ENCODE measurements around the gene SHH.

DNA sequence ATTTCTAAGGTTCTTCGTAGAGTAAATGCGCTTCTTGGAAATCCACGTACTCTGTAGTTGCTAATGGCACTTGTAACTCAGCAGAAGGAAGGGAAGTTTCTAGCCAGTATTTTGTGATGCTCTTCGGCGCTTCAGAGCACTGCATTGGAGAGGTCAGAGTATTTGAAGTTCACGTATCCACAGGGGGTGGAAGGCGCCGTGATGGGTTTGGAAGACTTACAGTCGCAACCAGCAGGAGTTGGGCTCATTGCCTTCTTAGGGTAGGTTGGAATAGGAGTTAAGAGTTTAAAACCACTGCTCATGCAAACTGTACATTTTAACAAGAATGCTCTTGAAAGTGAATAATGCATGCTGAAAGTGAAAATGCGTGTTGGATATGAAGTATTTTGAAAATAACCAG, 49.1 kb downstream of the SHH start:
- TF ChIP-seq, protein P1, sequence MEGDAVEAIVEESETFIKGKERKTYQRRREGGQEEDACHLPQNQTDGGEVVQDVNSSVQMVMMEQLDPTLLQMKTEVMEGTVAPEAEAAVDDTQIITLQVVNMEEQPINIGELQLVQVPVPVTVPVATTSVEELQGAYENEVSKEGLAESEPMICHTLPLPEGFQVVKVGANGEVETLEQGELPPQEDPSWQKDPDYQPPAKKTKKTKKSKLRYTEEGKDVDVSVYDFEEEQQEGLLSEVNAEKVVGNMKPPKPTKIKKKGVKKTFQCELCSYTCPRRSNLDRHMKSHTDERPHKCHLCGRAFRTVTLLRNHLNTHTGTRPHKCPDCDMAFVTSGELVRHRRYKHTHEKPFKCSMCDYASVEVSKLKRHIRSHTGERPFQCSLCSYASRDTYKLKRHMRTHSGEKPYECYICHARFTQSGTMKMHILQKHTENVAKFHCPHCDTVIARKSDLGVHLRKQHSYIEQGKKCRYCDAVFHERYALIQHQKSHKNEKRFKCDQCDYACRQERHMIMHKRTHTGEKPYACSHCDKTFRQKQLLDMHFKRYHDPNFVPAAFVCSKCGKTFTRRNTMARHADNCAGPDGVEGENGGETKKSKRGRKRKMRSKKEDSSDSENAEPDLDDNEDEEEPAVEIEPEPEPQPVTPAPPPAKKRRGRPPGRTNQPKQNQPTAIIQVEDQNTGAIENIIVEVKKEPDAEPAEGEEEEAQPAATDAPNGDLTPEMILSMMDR (optimal IDR thresholded peaks at IDR 0.05 in 1 of 3, IDR thresholded peaks at IDR 0.05 in 1 of 3, conservative IDR thresholded peaks at IDR 0.05 in 1 of 3; ENCODE audit: extremely low read depth in 1 of 3, insufficient read depth in 2 of 3, low read length in 3 of 3) = no peak
- TF ChIP-seq EZH2 (IDR thresholded peaks at IDR 0.05; ENCODE audit: low read length) = no peak
